HepG2 (cell line): ENCODE data around the gene TLK1.

ENCODE experiments used
- EZH2 ChIP-seq: conservative IDR thresholded peaks from 2 replicates; pipeline ENCODE4 v1.6.1; 2012; ENCODE audit warnings: mild to moderate bottlenecking, low read depth, low read length, moderate library complexity
- ZNF619 ChIP-seq: sonication (generic); formaldehyde crosslinking; IDR thresholded peaks from 2 replicates; pipeline ENCODE4 v1.4.0; 2020; ENCODE audit warnings: mild to moderate bottlenecking, missing genetic modification reagents
- TF ChIP-seq, protein P1 (sequence below): sonication (generic); formaldehyde crosslinking; IDR thresholded peaks from 2 replicates; pipeline ENCODE4 v1.5.1; 2020; ENCODE audit warnings: missing genetic modification reagents, mild to moderate bottlenecking, borderline replicate concordance

DNA sequence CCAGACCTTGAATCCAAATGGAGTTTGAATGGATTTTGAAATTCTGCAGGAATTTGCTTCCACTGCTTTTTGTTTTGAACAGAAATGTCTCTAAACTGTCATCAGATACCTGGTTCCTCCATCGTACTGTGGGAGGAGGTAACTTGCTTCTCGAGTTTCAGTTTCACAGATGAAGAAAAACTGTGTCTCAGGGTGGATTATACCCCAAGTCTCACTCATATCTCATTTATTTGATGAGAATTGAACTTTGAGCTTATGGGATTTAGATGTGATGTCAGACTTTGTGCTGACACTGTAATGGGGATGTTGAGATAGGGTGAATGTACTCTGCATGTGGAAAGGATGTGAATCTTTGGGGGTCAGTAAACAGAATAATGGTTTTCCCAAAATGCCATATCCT is 124.2 kb downstream of the TLK1 start:
- TF ChIP-seq, protein P1, sequence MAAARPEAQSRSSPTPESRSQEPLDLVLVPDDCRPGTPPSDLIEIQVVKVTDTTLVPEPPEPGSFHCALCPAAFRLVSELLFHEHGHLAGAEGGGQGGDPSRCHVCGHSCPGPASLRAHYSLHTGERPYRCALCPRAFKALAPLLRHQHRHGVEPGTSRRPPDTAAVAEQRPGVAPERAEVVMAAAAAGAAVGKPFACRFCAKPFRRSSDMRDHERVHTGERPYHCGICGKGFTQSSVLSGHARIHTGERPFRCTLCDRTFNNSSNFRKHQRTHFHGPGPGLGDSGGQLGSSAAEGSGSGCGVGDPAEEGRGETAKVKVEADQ: no peak
- TF ChIP-seq EZH2 (no peak), ZNF619 (CRISPR knock-in tag) (no peak)
